Adipocyte (in vitro differentiated cells): ENCODE results near the gene ALG14.
"Not testable (repeated sequence)": the region's sequence is repeated elsewhere in the genome, so short reads cannot be mapped to it uniquely, and the experiment has no call there.

Experiments used
- DNase-seq: peaks from one replicate; pipeline ENCODE4 v3.0.0-alpha.2; 2015; ENCODE audit warnings: low read depth
- H3K27me3 ChIP-seq: replicated peaks from 2 replicates; pipeline ENCODE4 v1.7.0; 2013; ENCODE audit warnings: mild to moderate bottlenecking, low read length, moderate library complexity; ENCODE audit not compliant: control insufficient read depth, insufficient read depth
- H3K36me3 ChIP-seq: 2 replicates; pipeline ENCODE4 v1.7.0; 2013; ENCODE audit warnings: low read length, mild to moderate bottlenecking, moderate library complexity; ENCODE audit not compliant: control insufficient read depth, insufficient read depth, severe bottlenecking
- H3K4me1 ChIP-seq: 2 replicates; pipeline ENCODE4 v1.7.0; 2013; ENCODE audit warnings: mild to moderate bottlenecking, low read length, moderate library complexity; ENCODE audit not compliant: control insufficient read depth, insufficient read depth
- H3K4me3 ChIP-seq: 2 replicates; pipeline ENCODE4 v1.7.0; 2013; ENCODE audit warnings: mild to moderate bottlenecking, low read length, moderate library complexity
- H3K9ac ChIP-seq: 2 replicates; pipeline ENCODE4 v1.7.0; 2013; ENCODE audit warnings: mild to moderate bottlenecking, low read length, moderate library complexity
- H3K9me3 ChIP-seq: 2 replicates; pipeline ENCODE4 v1.7.0; 2013; ENCODE audit warnings: mild to moderate bottlenecking, low read length, moderate library complexity; ENCODE audit not compliant: control insufficient read depth

The ALG14 gene

DNA sequence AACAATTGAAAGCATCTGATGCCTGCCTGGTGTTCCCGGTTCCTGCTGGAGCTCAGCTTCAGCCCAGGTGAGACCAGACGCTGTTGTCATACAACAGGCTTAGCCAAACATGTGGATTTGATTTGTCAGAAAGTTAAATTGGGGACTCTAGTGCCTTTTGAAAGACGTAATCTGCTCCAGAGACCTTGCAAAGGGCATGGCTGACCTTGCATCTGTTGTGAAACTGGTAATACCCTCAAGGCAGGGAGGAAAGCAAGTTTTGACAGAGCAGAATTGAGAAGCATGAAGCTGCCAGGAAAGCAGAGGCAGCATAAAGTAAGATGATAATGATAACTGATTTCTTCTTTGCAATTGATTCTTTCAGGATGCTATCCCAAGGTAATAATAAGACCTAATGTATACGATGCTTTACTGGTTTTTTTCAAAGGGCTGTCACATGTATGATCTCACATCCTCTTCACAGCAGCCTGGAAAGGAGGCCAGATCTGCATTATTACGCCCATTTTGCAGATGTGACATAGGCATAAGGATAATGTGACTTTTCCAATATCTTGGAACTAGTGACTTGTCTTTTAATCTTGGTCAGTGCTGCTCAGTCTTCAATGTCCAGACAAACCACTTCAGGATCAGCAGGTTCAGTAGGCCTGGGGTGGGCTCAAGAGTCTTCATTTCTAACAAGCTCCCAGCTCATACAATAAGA lies 121.1 kb downstream of the ALG14 start:
- Histone ChIP-seq H3K36me3 (no peaks in the 10 kb centered on the region), H3K9me3 (no peaks in the 10 kb centered on the region), H3K4me3 (no peak overlapping the region), H3K4me1 (peaks cover 48% of the 10 kb centered on the region), H3K9ac (no peak overlapping the region), H3K27me3 (no peaks in the 10 kb centered on the region)
- DNase-seq: peak; percentile 90

DNA sequence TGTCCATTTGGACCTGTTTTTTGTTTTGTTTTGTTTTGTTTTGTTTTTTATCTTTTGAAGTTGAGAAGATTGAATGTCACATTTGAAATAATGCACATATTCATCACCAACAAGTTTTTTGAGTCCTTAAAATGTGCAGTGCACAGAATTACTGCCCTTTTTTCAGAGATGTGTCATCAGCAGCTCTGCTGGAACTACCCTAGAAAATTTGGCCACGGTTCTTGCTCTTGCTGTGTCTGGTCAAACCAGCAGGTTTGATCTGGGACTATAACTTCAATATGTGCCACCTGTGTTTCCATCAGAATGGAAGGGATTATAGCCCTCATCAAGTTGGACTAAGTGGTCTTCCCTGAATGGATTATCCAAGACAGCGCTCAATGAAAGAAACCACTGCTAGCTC lies 121.7 kb downstream of the ALG14 start:
- no peaks in the 10 kb centered on the region for H3K27me3 ChIP-seq
- DNase-seq: peak; percentile 58
- no peak overlapping the region for H3K9ac ChIP-seq

DNA sequence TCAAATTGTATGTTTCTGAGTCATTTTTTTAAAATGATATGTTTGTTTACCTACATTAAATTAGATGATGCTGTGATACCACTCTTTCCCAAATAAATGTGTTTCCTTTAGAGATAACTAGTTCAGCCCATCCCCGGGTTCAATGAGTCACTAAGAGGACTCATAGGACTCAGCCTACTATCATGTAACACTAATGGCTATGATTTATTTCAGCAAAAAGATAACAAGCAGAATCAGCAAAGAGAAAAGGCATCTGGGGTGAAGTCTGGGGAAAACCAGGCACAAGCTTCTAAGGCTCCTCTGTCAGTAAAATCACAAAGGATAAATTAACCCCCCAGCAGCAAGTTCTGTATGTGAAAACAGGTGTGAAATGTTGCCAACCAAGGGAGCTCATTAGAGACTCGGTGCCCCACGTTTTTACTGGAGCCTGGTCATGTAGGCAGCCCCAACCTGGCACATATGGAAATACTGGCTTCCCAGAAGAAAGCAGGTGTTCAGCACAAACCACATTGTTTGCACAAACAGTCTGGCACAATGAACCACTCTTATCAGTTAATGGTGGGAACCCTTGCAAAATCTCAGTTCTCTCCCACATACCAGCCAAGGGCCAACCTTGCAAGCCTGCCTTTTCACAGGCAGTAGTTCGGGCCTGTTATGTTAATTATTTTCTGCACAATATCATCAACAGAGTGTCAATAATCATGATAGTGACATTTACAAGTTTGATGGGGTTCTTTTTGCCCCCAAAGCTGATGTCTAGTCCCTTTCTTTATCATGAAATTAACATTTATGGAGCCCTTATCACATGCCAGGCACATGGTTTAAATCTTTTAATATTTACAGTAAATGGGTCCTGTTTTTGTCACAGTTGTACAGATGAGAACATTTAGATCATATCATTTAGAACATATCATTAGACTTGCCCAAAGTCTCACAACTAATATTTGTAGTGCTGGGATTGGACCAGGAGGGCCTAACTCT lies 122.8 kb downstream of the ALG14 start:
- no peaks in the 10 kb centered on the region for H3K9me3 ChIP-seq
- H3K4me1 ChIP-seq: peaks cover 40% of the 10 kb centered on the region
- H3K9ac ChIP-seq: no peak overlapping the region
- H3K27me3 ChIP-seq: no peaks in the 10 kb centered on the region
- DNase-seq: no peak
- no peaks in the 10 kb centered on the region for H3K36me3 ChIP-seq
- H3K4me3 ChIP-seq: no peak overlapping the region

More for the DNA sequence above, 121.7 kb downstream of the ALG14 start:
- no peak overlapping the region for H3K4me3 ChIP-seq
- no peaks in the 10 kb centered on the region for H3K9me3 ChIP-seq
- no peaks in the 10 kb centered on the region for H3K36me3 ChIP-seq
- peaks cover 46% of the 10 kb centered on the region for H3K4me1 ChIP-seq

DNA sequence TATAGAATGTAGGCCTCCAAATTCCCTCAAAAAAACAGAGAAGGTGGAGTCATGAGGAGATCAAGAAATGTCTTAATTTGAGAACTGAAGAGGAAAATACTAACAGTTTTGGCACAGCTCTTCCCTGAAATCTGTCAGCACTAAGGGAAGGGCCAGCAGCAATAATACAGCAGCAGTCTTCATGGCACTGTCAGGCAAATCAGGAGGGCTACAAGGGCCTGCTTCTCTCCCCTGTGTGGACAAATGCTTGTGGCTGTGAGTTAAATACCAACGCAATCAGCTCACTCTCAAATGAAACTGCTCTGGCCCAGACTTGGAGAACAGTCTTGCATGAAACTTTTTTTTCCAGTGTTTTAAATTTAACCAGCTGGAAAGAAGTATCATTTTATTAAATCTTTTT lies 125.3 kb downstream of the ALG14 start:
- H3K9ac ChIP-seq: peak overlapping the region; percentile 52
- peak; percentile 89 for DNase-seq
- H3K36me3 ChIP-seq: no peaks in the 10 kb centered on the region
- H3K9me3 ChIP-seq: no peaks in the 10 kb centered on the region
- H3K27me3 ChIP-seq: no peaks in the 10 kb centered on the region
- peaks cover 40% of the 10 kb centered on the region for H3K4me1 ChIP-seq
- H3K4me3 ChIP-seq: no peak overlapping the region

DNA sequence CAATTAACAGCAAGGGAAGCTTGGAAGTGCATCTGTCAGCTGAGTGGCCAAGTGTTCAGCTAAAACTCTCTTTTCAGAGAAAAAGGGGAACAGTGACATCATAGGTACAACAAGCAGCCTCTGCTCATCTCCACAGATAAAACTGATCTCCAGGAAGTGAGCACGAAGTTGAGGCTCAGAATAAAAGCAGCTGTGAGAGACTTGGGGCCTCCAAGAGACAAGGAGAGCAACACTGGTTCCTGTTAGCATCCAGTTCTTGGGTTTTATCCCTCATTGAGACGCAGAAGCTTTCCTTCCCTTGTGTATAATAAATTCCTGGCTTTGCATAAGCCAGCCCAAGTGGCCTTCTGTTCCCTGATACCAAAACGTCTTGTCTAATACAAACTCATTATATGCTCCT lies 125.9 kb downstream of the ALG14 start:
- no peaks in the 10 kb centered on the region for H3K36me3 ChIP-seq
- H3K9me3 ChIP-seq: no peaks in the 10 kb centered on the region
- no peak overlapping the region for H3K4me3 ChIP-seq
- DNase-seq: no peak
- peaks cover 40% of the 10 kb centered on the region for H3K4me1 ChIP-seq
- H3K9ac ChIP-seq: peak overlapping the region; percentile 52
- no peaks in the 10 kb centered on the region for H3K27me3 ChIP-seq

- Histone ChIP-seq H3K9me3 (no peaks in the 10 kb centered on the region), H3K27me3 (no peaks in the 10 kb centered on the region), H3K4me1 (peaks cover 29% of the 10 kb centered on the region), H3K36me3 (no peaks in the 10 kb centered on the region), H3K4me3 (no peak overlapping the region), H3K9ac (no peak overlapping the region)
- DNase-seq: no peak
Observed at GRCh38 chr1:94942171-94943128, 130.3 kb downstream of the ALG14 start.

DNA sequence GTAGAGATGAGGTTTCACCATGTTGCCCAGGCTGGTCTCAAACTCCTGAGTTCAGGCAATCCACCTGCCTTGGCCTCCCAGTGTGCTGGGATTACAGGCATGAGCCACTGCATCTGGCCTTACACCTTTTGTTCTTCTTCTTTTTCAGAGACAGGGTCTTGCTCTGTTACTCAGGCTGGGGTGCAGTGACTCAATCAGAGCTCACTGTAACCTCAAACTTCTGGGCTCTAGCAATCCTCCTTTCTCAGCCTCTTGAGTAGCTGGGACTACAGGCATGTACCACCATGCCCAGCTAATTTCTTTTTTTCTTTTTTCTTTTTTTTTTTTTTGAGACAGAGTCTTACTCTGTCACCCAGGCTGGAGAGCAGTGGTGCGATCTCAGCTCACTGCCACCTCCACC lies 131.3 kb downstream of the ALG14 start:
- not testable (repeated sequence) for H3K36me3 ChIP-seq, DNase-seq, H3K9ac ChIP-seq, H3K9me3 ChIP-seq, H3K27me3 ChIP-seq, H3K4me3 ChIP-seq
- peaks cover 29% of the 10 kb centered on the region for H3K4me1 ChIP-seq

GRCh38 chr1:94940738-94941137 lies 132.0 kb downstream of the ALG14 start:
- no peaks in the 10 kb centered on the region for H3K9me3 ChIP-seq
- peaks cover 32% of the 10 kb centered on the region for H3K4me1 ChIP-seq
- no peak overlapping the region for H3K9ac ChIP-seq
- no peaks in the 10 kb centered on the region for H3K36me3 ChIP-seq
- no peak for DNase-seq
- H3K4me3 ChIP-seq: no peak overlapping the region
- no peaks in the 10 kb centered on the region for H3K27me3 ChIP-seq

- H3K36me3 ChIP-seq: peaks cover 8% of the 10 kb centered on the region
- no peak for DNase-seq
- peak overlapping the region; percentile 45 for H3K9ac ChIP-seq
- no peaks in the 10 kb centered on the region for H3K9me3 ChIP-seq
- H3K4me3 ChIP-seq: no peak overlapping the region
- H3K27me3 ChIP-seq: no peaks in the 10 kb centered on the region
- H3K4me1 ChIP-seq: peaks cover 32% of the 10 kb centered on the region
Observed at GRCh38 chr1:94937820-94938219, 134.9 kb downstream of the ALG14 start.

DNA sequence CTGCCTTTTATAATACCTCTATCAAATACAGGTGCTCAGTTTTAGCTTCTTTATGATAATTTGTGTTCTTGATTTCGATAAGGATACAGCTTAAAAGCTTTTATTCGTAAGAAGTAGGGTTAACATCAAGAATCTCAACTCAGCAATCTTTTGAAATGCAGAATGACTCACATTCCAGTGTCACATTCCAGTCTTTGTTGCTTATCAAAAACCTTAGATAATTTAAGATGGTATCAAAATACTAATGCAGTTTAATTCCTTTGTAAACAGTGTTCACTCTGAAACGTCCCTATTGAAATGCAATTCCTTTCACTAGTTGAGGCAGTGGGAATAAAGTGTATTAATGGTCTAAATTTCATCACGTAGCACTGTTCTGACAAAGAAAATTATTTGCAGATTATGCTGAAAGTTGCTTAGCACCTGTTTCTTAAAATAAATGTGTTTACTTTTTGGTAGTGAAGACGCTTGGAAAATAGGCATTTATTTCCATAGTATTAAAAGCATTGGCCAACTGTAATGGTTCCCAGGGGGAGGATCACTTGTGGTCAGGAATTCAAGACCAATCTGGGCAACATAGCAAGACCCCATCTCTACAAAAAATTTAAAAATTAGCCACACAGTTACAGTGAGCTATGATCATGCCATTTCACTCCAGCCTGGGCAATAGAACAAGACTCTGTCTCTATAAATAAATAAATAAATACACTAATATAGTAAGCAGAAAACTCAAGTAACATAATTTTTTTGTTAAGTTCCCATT lies 135.7 kb downstream of the ALG14 start:
- peak overlapping the region; percentile 15 for H3K4me3 ChIP-seq

More for the DNA sequence above, 135.7 kb downstream of the ALG14 start:
- Histone ChIP-seq H3K9me3 (no peaks in the 10 kb centered on the region), H3K9ac (peak overlapping the region; percentile 1), H3K4me1 (peaks cover 32% of the 10 kb centered on the region), H3K27me3 (no peaks in the 10 kb centered on the region), H3K36me3 (peaks cover 11% of the 10 kb centered on the region)
- DNase-seq: peak; percentile 42
